ENCODE measurements around the gene ZNF518B. TPM values are rescaled to one million over a fixed set of nuclear protein-coding genes. Genes with fewer than 3 reads are reported as not detected.

The ZNF518B gene
- total RNA-seq, 2 donors from 2014 or later = 11.1 to 15.4 TPM

DNA sequence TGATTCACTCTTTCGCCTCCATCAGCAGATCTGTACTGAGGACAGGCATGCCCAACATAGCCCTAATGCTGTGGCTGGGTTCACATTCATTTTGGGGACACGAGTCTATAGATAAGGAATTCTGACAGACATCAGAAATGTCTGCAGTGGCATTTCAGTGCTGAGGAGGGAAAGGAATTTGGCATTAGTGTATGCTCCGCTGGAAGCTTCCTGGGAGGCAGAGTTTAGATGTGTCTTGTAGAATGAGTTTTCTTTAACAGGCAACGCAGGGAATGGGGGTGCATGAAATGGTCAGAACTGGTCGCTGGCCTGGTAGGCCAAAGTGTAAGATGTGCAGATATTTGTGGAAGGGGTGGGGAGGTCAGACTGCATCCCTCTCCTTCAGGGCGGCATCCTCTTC, 43.5 kb upstream of the ZNF518B start:
- Histone ChIP-seq H3K4me3 (no peak overlapping the region), H3K36me3 (no peaks in the 10 kb centered on the region), H3K4me1 (ENCODE audit: control insufficient read depth in 1 of 2, low read depth in 2 of 2) (no peaks in the 10 kb centered on the region), H3K9me3 (no peaks in the 10 kb centered on the region), H3K27me3 (replicated peaks; ENCODE audit: insufficient read depth) (no peaks in the 10 kb centered on the region), H3K27ac (no peak overlapping the region)
- no peak for TF ChIP-seq CTCF (IDR thresholded peaks at IDR 0.05)
- DNase-seq (ENCODE audit: low spot score) = no peak
- no peak for ATAC-seq (ENCODE audit: insufficient number of reproducible peaks, low FRiP score, low read depth)

- H3K4me1 ChIP-seq (ENCODE audit: control insufficient read depth in 1 of 2, low read depth in 2 of 2) = no peaks in the 10 kb centered on the region
- no peak overlapping the region for H3K4me3 ChIP-seq
- ATAC-seq (ENCODE audit: insufficient number of reproducible peaks, low FRiP score, low read depth) (no peak), DNase-seq (ENCODE audit: low spot score) (no peak)
- H3K36me3 ChIP-seq = no peaks in the 10 kb centered on the region
- H3K27ac ChIP-seq = no peak overlapping the region
- no peaks in the 10 kb centered on the region for H3K9me3 ChIP-seq
- TF ChIP-seq CTCF (IDR thresholded peaks at IDR 0.05) = no peak
- H3K27me3 ChIP-seq (replicated peaks; ENCODE audit: insufficient read depth) = no peaks in the 10 kb centered on the region
Observed at GRCh38 chr4:10496200-10496599, 39.0 kb upstream of the ZNF518B start.

GRCh38 chr4:10495651-10496050, 38.4 kb upstream of the ZNF518B start:
- TF ChIP-seq CTCF (IDR thresholded peaks at IDR 0.05) = no peak

DNA sequence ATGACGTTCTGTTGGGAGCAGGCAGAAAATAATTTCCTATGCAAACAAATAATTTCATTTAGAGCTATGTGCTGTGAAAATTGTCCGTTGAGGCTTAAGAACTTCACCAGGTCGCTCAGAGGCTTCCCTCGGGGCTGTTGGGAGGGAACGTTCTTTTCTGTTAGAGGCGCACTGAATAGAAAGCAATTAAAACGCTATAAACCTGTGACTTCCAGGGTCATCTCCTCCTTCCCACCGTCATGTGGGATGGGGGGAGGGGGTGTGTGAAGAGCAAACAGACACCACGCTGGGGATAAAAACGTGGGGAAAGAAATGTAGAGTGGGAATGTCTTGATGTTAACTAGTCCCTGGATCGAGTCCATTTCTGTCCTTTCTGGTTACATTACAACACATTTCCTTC, 35.2 kb upstream of the ZNF518B start:
- no peak for DNase-seq (ENCODE audit: low spot score)
- no peak for ATAC-seq (ENCODE audit: insufficient number of reproducible peaks, low FRiP score, low read depth)
- Histone ChIP-seq H3K4me3 (no peak overlapping the region), H3K4me1 (ENCODE audit: control insufficient read depth in 1 of 2, low read depth in 2 of 2) (no peaks in the 10 kb centered on the region), H3K36me3 (no peaks in the 10 kb centered on the region), H3K27me3 (replicated peaks; ENCODE audit: insufficient read depth) (no peaks in the 10 kb centered on the region), H3K27ac (no peak overlapping the region), H3K9me3 (no peaks in the 10 kb centered on the region)
- TF ChIP-seq CTCF (IDR thresholded peaks at IDR 0.05) = no peak

More at GRCh38 chr4:10495651-10496050, 38.4 kb upstream of the ZNF518B start:
- Histone ChIP-seq H3K4me1 (ENCODE audit: control insufficient read depth in 1 of 2, low read depth in 2 of 2) (no peaks in the 10 kb centered on the region), H3K27ac (no peak overlapping the region), H3K4me3 (no peak overlapping the region), H3K36me3 (no peaks in the 10 kb centered on the region), H3K9me3 (no peaks in the 10 kb centered on the region), H3K27me3 (replicated peaks; ENCODE audit: insufficient read depth) (no peaks in the 10 kb centered on the region)
- DNase-seq (ENCODE audit: low spot score) (no peak), ATAC-seq (ENCODE audit: insufficient number of reproducible peaks, low FRiP score, low read depth) (no peak)

DNA sequence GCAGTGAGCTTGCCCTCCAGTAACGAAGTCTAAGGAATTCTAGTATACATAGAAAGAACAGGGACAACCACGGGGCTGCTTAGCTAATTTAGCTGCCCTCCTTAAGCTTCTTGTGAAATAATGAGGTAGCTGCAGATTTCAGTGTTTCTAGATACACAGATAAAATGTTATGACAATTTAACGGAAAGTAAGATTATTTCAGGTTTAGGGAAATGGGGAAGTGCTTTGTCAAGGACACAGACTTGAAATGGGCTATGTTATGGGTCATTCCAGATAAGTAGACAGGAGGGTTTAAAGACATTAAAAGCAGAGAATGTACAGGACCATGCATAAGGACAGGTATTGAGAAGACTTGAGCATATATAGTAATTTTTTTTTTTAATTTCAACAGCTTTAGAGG, 34.2 kb upstream of the ZNF518B start:
- H3K27ac ChIP-seq = no peak overlapping the region
- H3K9me3 ChIP-seq = no peaks in the 10 kb centered on the region
- H3K36me3 ChIP-seq = no peaks in the 10 kb centered on the region
- H3K27me3 ChIP-seq (replicated peaks; ENCODE audit: insufficient read depth) = no peaks in the 10 kb centered on the region
- H3K4me3 ChIP-seq = no peak overlapping the region
- TF ChIP-seq CTCF (IDR thresholded peaks at IDR 0.05) = no peak
- H3K4me1 ChIP-seq (ENCODE audit: control insufficient read depth in 1 of 2, low read depth in 2 of 2) = no peaks in the 10 kb centered on the region
- ATAC-seq (ENCODE audit: insufficient number of reproducible peaks, low FRiP score, low read depth) (no peak), DNase-seq (ENCODE audit: low spot score) (no peak)
